Airway epithelial cell (primary cell): Measurements from ENCODE around the gene FIGN. TPM values are rescaled to one million over a fixed set of nuclear protein-coding genes. Genes with fewer than 3 reads are reported as not detected.

Experiments
- total RNA-seq: library from RNA; depleted of rRNA; stranded (reverse); fragments of >200 nt; gene quantifications from 2 replicates; pipeline ENCODE4 v1.2.3, GENCODE V29; 2015

The FIGN gene, protein sequence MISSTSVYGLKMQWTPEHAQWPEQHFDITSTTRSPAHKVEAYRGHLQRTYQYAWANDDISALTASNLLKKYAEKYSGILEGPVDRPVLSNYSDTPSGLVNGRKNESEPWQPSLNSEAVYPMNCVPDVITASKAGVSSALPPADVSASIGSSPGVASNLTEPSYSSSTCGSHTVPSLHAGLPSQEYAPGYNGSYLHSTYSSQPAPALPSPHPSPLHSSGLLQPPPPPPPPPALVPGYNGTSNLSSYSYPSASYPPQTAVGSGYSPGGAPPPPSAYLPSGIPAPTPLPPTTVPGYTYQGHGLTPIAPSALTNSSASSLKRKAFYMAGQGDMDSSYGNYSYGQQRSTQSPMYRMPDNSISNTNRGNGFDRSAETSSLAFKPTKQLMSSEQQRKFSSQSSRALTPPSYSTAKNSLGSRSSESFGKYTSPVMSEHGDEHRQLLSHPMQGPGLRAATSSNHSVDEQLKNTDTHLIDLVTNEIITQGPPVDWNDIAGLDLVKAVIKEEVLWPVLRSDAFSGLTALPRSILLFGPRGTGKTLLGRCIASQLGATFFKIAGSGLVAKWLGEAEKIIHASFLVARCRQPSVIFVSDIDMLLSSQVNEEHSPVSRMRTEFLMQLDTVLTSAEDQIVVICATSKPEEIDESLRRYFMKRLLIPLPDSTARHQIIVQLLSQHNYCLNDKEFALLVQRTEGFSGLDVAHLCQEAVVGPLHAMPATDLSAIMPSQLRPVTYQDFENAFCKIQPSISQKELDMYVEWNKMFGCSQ
- 1.2 and 1.3 TPM in 2 replicates for total RNA-seq

DNA sequence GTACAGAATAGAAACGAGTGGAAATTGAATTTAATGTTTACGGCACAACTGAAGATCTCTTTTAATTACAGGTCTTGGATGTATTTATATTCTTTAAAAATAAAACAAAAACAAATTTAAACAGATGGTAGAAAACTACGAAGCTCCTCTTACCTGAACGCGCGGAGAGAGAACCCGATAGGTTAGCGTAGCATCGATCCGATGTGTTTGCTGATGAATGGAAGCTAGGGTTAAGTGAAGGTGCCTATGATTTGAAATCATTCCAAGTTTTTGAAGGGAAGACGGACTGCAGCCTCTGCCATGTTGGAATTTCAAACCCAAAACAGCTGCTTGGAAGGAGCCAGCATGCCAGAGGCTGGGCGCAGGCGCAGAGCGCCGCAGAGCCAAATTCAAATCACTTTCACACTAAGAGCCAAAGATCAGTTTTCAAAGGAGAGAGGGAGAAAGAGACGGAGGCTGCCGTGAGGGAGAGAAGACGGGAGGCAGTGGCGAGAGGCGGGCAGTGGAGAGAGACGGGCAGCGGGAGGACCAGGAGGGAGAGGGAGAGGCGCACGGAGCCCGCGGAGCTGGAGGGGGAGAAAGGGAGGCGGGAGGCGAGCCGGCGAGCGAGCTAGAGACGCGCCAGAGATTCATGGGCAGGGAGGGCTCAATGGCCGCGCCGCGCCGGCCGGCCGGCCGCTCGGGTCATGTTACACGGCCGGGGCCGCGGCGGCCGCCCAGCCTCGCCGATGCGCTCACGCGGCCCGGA is at the start of gene FIGN:
Gene FIGN, minus strand, starts transcription at position 324 of the 748 bp plus-strand sequence. CDS start 1,081 bp downstream, outside the sequence.

